PC-9 (cell line): ENCODE measurements around the gene RFTN2.

Experiments
- EZH2 ChIP-seq: fragments of 200-600 bp; sonication (generic); IDR thresholded peaks from 2 replicates; pipeline ENCODE4 v1.8.0; 2017; ENCODE audit warnings: antibody characterized with exemption, low read depth
- TF ChIP-seq, protein P1 (sequence below): fragments of 200-600 bp; sonication (generic); conservative IDR thresholded peaks from 2 replicates; pipeline ENCODE4 v1.6.1; 2017; ENCODE audit warnings: mixed run types, antibody characterized with exemption, mild to moderate bottlenecking, moderate library complexity

DNA sequence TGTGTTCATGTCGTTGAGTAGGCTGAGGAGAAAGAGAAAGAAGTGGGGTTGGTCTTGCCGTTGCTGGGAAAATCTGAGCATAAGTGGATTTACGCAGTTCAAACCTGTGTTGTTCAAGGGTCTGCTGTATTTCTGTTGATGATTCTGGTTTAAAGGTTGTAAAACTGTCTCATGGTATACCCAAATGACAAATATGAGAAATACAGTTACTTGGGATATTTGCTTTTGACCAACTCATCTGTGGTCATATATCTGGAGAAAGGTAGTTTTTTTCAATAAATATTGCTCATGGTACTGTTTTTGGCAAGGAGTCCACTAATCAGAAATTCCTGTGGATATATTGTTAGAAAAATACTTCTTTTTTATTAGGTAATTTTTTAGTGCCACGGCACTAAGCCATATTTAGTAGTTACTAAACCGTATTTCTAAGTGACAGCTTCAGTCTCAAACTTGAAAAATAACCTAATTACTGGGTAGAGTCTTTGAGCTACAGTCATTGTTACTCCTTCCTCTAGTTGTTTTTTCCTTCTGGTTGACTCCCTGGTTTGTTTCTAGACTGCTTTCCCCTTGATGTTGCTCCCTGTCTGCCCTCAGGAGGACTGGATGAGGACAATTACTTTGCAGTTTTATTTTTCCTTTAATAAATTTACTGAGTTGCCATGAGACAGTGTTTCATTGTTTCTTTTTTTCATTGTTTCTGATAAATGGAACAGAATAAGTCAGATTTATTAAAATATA is 128.1 kb downstream of the RFTN2 start:
- TF ChIP-seq, protein P1, sequence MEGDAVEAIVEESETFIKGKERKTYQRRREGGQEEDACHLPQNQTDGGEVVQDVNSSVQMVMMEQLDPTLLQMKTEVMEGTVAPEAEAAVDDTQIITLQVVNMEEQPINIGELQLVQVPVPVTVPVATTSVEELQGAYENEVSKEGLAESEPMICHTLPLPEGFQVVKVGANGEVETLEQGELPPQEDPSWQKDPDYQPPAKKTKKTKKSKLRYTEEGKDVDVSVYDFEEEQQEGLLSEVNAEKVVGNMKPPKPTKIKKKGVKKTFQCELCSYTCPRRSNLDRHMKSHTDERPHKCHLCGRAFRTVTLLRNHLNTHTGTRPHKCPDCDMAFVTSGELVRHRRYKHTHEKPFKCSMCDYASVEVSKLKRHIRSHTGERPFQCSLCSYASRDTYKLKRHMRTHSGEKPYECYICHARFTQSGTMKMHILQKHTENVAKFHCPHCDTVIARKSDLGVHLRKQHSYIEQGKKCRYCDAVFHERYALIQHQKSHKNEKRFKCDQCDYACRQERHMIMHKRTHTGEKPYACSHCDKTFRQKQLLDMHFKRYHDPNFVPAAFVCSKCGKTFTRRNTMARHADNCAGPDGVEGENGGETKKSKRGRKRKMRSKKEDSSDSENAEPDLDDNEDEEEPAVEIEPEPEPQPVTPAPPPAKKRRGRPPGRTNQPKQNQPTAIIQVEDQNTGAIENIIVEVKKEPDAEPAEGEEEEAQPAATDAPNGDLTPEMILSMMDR, result no peak
- no peak for TF ChIP-seq EZH2
